ENCODE measurements around the gene MISP.
"Not testable (repeated sequence)": the region's sequence is repeated elsewhere in the genome, so short reads cannot be mapped to it uniquely, and the experiment has no call there.

MISP gene

DNA sequence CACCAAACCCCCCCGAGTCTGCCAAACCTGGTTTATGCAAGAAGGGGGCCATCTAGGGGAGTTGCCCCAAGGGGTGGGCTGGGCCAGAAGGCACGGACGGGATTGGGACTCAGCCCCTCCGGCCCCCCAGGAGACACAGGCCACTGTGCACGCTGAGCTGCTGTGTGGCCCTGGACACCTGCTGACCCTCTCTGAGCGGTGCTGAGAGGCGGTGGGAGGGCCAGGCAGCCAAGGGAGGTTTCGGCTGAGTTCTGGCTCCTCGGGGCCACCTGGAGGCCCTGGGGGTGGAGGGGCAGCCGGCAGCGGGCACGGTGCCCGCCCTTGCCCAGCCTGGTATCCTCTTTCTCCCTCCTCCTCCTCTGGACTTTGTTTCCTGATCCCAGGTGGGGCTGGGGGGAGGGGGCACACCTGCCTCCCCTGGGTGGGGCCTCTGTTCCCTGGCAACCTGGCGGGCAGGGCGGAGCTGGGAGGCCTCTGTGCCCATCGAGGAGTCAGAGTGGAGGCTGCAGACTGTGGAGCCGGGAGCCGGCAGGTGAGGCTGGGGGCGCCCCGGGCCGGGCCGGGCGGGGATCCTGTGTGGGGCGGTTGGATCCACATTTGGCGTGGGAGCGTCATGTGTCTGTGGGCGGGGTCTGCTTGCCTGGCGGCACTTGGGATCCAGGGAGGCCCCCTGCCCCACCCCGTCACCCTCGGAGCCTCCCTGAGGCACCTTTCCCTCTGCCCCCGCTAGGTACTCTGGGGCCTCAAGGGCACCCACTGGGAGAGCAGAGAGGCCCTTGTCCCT lies at the start of gene MISP:
TSS of gene MISP (plus strand) at position 473 of the 784 bp plus-strand sequence. CDS start 5,835 bp downstream, outside the sequence.
- Mint-ChIP-seq H3K36me3 (no peaks in the 10 kb centered on the region), H3K27ac (no peak within 1 kb of the TSS), H3K4me1 (no peaks in the 10 kb centered on the region), H3K9me3 (no peaks in the 10 kb centered on the region), H3K27me3 (no peaks in the 10 kb centered on the region), H3K4me3 (no peak within 1 kb of the TSS)

DNA sequence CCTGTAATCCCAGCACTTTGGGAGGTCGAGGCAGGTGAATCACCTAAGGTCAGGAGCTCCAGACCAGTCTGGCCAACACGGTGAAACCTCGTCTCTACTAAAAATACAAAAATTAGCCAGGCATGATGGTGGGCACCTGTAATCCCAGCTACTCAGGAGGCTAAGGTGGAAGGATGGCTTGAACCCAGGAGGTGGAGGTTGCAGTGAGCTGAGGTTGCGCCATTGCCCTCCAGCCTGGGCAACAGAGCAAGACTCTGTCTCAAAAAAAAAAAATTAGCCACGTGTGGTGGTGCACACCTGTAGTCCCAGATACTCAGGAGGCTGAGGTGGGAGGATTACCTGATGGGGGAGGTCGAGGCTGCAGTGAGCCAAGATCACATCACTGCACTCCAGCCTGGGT lies 48.1 kb upstream of the MISP start:
- not testable (repeated sequence) for H3K27ac Mint-ChIP-seq, H3K36me3 Mint-ChIP-seq, H3K27me3 Mint-ChIP-seq, H3K4me1 Mint-ChIP-seq, H3K9me3 Mint-ChIP-seq
- peak overlapping the region; percentile 51 for H3K4me3 Mint-ChIP-seq

DNA sequence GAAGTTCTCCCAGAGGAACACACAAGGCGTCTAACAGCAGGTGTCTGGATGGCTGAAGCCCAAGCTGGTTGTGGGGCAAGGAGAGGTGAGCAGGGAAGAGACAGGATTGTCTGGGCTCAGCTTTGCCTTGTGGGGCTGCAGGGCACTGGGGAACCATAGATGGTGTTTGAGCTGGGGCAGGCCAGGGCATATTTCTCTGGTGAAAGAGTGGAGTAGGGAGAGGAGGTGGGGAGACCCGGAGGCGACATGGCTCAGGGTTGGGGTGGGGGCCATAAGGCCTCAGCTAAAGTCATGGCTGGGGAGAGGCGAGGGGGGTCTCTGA lies 47.6 kb upstream of the MISP start:
- Mint-ChIP-seq H3K4me3 (peak overlapping the region; percentile 51), H3K9me3 (no peaks in the 10 kb centered on the region), H3K27ac (no peak overlapping the region), H3K27me3 (peaks cover 5% of the 10 kb centered on the region), H3K36me3 (no peaks in the 10 kb centered on the region), H3K4me1 (peaks cover 4% of the 10 kb centered on the region)

GRCh38 chr19:703651-704446 lies 47.1 kb upstream of the MISP start:
- H3K4me3 Mint-ChIP-seq, result no peak overlapping the region
- no peaks in the 10 kb centered on the region for H3K36me3 Mint-ChIP-seq
- peaks cover 4% of the 10 kb centered on the region for H3K4me1 Mint-ChIP-seq
- no peaks in the 10 kb centered on the region for H3K9me3 Mint-ChIP-seq
- H3K27ac Mint-ChIP-seq, result no peak overlapping the region
- peaks cover 5% of the 10 kb centered on the region for H3K27me3 Mint-ChIP-seq

GRCh38 chr19:704447-704741 lies 46.5 kb upstream of the MISP start:
- Mint-ChIP-seq H3K27me3 (peaks cover 5% of the 10 kb centered on the region), H3K4me3 (no peak overlapping the region), H3K27ac (no peak overlapping the region), H3K36me3 (no peaks in the 10 kb centered on the region), H3K9me3 (no peaks in the 10 kb centered on the region), H3K4me1 (peaks cover 4% of the 10 kb centered on the region)

DNA sequence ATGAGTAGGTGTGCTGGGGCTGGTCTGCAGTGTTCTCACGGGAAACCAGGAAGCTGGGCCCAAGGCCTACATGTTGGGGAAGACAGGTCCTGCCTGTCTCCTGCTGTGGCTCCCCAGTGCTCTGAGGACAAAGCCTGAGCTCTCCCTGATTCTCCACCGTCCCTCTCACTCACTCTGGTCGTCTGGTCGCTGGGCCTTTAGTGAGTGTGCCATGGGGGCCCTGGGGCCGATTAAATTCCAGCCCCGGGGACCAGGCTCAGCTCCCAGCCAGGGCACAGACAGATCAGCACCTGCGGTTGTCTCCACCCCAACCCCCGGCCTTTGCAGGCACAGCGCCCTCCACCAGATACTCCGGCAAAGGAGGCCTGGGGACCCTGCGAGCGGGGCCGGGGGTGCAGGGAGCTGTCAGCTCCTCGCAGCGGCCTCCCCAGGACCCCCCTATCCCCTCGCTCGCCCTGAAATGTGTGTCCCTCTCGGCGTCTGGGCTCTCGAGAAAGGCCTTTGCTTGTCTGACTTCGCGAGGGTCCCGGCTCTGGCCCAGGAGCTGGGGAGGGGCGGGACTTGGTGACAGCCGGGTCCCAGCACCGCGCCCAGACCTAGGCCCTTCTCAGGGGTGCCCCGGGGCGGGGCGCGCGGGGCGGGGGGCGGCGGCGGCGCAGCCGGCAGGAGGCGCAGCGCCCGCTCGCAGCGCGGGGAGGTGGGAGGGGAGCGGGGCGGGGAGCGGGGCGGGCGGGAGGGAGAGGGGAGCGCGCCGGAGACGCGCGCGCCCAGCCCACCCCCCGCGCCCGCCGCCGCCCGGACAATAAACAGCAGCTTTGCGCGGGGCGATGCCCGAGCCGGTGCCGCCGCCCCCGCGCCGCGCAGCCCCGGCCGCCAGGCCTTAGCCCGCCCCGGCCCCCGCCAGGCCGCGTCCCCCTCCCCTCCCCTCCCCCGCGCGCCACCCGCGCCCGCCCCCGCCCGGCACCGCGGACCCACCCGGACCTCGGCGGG lies 42.5 kb upstream of the MISP start, which contains the start of gene PALM:
TSS of gene PALM (plus strand) at position 782 of the 990 bp plus-strand sequence. CDS start 212 bp downstream, outside the sequence.
- Mint-ChIP-seq H3K4me3 (peak within 1 kb of the TSS; percentile 68), H3K36me3 (no peaks in the 10 kb centered on the region), H3K4me1 (no peaks in the 10 kb centered on the region)

DNA sequence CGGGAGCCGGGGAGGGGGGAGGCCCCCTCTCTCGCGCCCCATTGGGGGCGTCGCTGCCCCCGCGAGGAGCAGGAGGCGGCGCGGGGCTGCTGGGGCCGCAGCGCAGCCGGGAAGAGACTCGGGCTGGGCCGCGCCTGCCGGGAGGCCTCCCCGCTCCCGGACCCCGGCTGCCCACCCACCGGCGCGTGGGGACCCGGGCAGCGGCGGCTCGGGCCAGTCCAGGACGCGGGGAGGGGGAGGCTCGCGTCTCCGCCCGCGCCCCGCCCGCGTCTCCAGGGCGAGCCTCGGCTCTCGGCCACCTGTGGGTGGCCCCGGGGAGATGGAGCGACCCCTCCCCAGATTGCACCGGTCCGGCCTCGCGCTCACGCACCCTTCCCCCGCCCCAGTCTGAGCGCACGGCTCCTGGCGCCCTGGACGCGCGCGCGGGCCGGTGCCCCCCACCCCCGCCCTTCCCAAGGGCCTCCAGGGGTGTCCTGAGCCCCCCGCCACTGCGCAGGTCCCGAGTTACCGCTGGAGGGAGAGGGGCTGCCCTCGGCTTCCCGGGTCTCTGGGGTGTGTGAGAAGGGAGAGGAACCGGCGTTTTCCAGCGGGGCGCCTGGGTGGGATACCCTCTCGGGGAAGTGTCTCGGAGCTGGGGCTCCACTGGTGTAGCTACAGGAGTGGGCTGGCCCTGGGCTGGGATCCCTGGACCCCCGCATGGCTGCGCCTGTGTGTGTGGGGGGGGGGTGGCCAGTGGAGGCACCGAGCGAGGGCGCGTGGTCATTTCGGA lies 41.5 kb upstream of the MISP start:
- Mint-ChIP-seq H3K27me3 (peaks cover 9% of the 10 kb centered on the region), H3K36me3 (no peaks in the 10 kb centered on the region), H3K4me3 (no peak overlapping the region), H3K4me1 (no peaks in the 10 kb centered on the region), H3K9me3 (no peaks in the 10 kb centered on the region), H3K27ac (no peak overlapping the region)

More for the DNA sequence above, 42.5 kb upstream of the MISP start, which contains the start of gene PALM:
- peaks cover 9% of the 10 kb centered on the region for H3K27me3 Mint-ChIP-seq
- H3K9me3 Mint-ChIP-seq, result no peaks in the 10 kb centered on the region
- H3K27ac Mint-ChIP-seq, result no peak within 1 kb of the TSS

- Mint-ChIP-seq H3K4me1 (no peaks in the 10 kb centered on the region), H3K36me3 (no peaks in the 10 kb centered on the region), H3K4me3 (no peak overlapping the region), H3K9me3 (no peaks in the 10 kb centered on the region), H3K27me3 (peaks cover 9% of the 10 kb centered on the region), H3K27ac (no peak overlapping the region)
These were observed 40.8 kb upstream of the MISP start for GRCh38 chr19:709965-710571.

DNA sequence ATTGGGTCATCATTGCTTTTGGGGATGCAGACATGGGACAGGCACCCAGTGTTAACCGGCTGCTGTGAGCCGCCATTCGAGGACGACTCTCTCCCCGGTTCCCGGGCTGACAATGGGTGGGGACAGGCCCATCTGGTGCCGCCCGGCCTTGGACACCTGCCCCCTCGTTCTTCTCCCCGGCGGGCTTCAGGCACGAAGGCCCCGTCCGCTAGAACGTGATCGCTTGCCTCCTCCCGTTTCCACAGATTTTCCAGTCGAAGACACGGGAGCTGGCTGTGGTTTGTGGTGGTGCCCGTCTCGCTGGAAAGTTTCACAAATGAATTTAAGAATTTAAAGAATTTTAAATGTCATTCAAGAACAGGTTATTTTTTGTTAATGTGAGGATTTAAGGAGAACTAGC lies 40.1 kb upstream of the MISP start:
- Mint-ChIP-seq H3K4me1 (no peaks in the 10 kb centered on the region), H3K9me3 (peaks cover 6% of the 10 kb centered on the region)

DNA sequence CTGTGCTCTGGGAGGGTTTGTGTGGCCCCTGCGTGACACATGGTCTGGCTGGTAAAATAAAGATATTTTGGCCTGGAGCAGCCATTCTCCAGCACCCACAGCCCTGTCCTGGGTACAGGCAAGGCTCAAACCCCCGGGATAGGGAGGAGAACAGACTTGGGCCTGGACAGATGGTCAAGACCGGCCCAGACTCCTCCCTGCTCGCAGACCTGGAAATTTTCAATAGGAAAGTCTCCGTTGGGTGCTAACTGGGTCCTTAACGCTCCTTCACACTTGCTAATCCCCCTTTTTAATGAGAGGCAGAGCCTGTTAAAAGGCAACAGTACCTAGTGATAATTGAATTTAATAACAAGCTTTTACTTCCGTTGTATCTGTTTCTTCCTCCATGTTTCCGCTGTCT lies 39.7 kb upstream of the MISP start:
- Mint-ChIP-seq H3K36me3 (peaks cover 3% of the 10 kb centered on the region), H3K4me1 (no peaks in the 10 kb centered on the region), H3K4me3 (no peak overlapping the region), H3K27ac (no peak overlapping the region), H3K27me3 (peaks cover 11% of the 10 kb centered on the region), H3K9me3 (peaks cover 7% of the 10 kb centered on the region)

More for the DNA sequence above, 40.1 kb upstream of the MISP start:
- H3K36me3 Mint-ChIP-seq, result peaks cover 3% of the 10 kb centered on the region
- H3K4me3 Mint-ChIP-seq, result peak overlapping the region; percentile 15
- H3K27ac Mint-ChIP-seq, result no peak overlapping the region
- H3K27me3 Mint-ChIP-seq, result peaks cover 11% of the 10 kb centered on the region

- no peaks in the 10 kb centered on the region for H3K4me1 Mint-ChIP-seq
These were observed 35.6 kb upstream of the MISP start for GRCh38 chr19:715347-715746.

DNA sequence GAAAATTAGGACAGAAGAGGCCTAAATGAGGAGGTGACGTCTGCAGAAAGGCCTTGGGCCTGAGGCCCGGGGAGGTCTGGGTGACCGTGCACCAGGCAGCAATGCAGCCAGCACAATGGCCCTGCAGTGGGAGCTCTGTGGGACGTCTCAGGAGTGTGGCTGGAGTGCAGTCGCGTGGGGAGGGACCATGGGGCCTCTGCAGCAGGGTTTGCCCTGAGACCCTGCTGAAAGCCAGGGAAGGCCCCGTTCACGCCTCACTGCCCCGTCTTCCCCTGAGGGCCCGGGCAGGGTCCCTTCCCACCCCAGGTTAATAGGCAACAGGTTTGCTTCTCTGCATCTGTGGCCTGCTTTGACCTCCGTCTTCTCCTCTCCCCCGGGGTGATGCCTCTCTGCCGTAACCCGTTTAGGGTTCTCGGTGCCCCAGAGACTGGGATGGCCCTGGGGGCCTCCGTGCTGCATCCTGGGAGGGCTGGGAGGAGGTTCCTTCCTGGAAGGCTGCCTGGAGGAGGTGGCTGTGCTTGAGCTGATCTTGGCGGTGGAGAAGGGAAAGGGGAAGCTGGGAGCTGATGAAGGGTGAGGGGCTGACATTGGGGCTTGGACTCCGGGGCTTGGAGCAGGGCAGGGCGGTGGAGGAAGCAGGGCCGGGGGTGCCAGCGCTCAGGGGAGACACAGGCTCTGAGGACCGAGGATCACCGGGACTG lies 32.5 kb upstream of the MISP start:
- peaks cover 3% of the 10 kb centered on the region for H3K36me3 Mint-ChIP-seq
- H3K4me1 Mint-ChIP-seq, result no peaks in the 10 kb centered on the region
- H3K9me3 Mint-ChIP-seq, result peaks cover 7% of the 10 kb centered on the region
- H3K27ac Mint-ChIP-seq, result no peak overlapping the region
- no peak overlapping the region for H3K4me3 Mint-ChIP-seq
- H3K27me3 Mint-ChIP-seq, result peaks cover 11% of the 10 kb centered on the region

More at GRCh38 chr19:715347-715746, 35.6 kb upstream of the MISP start:
- Mint-ChIP-seq H3K9me3 (peaks cover 7% of the 10 kb centered on the region), H3K27me3 (peaks cover 12% of the 10 kb centered on the region), H3K4me3 (no peak overlapping the region), H3K36me3 (peaks cover 3% of the 10 kb centered on the region), H3K27ac (peak overlapping the region; percentile 55)

- peaks cover 7% of the 10 kb centered on the region for H3K9me3 Mint-ChIP-seq
- no peak overlapping the region for H3K27ac Mint-ChIP-seq
- H3K27me3 Mint-ChIP-seq, result peaks cover 11% of the 10 kb centered on the region
- H3K4me1 Mint-ChIP-seq, result no peaks in the 10 kb centered on the region
- no peak overlapping the region for H3K4me3 Mint-ChIP-seq
- H3K36me3 Mint-ChIP-seq, result peaks cover 3% of the 10 kb centered on the region
These were observed 31.9 kb upstream of the MISP start for GRCh38 chr19:718991-719512.

All from activated naive CD4-positive, alpha-beta T cell treated with anti-CD3 and anti-CD28 coated beads, Interleukin-2, amount 50 U/mL, for 24 hours (primary cell).